Measurements from ENCODE around the gene CCDC85A. TPM values are rescaled to one million over a fixed set of nuclear protein-coding genes. Genes with fewer than 3 reads are reported as not detected.

CCDC85A gene
- total and polyA plus RNA-seq, 9 donors = 0.17 to 6.8 (median 0.65) TPM

DNA sequence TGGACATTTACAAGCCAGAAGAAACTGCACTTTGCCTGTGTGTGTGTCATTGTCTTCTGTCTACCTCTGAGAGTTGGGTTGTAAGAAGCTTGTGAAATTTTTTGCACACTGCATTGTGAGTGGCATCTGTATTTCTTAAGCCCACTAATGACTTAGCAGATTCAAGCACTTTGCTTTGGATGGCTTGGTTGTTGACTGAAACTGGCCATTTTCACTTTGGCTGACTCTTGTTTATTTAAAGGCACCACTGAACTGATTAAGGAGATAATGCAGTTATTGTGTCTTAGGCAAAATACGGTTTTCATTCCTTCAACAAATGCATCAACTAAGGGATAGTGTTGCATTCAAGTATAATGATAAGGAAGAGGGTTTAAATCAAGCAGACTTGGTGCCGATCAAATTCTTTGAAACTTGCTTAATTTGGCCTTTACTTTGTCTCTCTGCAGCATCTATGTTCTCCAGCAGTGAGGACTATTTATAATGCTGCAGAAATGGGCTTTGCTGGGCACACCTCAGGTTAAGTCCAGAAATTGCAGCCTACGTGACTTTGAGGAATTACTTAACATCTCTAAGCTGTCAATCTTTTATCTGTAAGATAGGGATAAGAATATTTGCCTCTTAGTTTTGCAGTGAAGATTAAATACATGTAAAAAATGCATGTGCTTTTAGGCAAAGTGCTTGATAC lies 142.0 kb downstream of the CCDC85A start:
- intact Hi-C loops (cut with DNase I) = no loop called here

GRCh38 chr2:56326346-56326741 lies 142.6 kb downstream of the CCDC85A start:
- DNase-seq = no peak

More for the DNA sequence above, 142.0 kb downstream of the CCDC85A start:
- H3K9me3 ChIP-seq = no peaks in the 10 kb centered on the region
- H3K4me3 ChIP-seq = no peak overlapping the region
- H3K36me3 ChIP-seq = no peaks in the 10 kb centered on the region
- H3K4me1 ChIP-seq (ENCODE audit: insufficient read depth) = no peaks in the 10 kb centered on the region
- no peak overlapping the region for H3K27ac ChIP-seq
- no peak for TF ChIP-seq EP300 (IDR thresholded peaks at IDR 0.05)
- no peak for TF ChIP-seq POLR2A (IDR thresholded peaks at IDR 0.05)
- TF ChIP-seq, protein P1, sequence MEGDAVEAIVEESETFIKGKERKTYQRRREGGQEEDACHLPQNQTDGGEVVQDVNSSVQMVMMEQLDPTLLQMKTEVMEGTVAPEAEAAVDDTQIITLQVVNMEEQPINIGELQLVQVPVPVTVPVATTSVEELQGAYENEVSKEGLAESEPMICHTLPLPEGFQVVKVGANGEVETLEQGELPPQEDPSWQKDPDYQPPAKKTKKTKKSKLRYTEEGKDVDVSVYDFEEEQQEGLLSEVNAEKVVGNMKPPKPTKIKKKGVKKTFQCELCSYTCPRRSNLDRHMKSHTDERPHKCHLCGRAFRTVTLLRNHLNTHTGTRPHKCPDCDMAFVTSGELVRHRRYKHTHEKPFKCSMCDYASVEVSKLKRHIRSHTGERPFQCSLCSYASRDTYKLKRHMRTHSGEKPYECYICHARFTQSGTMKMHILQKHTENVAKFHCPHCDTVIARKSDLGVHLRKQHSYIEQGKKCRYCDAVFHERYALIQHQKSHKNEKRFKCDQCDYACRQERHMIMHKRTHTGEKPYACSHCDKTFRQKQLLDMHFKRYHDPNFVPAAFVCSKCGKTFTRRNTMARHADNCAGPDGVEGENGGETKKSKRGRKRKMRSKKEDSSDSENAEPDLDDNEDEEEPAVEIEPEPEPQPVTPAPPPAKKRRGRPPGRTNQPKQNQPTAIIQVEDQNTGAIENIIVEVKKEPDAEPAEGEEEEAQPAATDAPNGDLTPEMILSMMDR (IDR thresholded peaks at IDR 0.05) = no peak
- H3K27me3 ChIP-seq = no peaks in the 10 kb centered on the region
- DNase-seq = no peak
- 55 to 65% (median 57%) methylated on average over 3 of the region's 3 CpGs for WGBS, 3 donors

DNA sequence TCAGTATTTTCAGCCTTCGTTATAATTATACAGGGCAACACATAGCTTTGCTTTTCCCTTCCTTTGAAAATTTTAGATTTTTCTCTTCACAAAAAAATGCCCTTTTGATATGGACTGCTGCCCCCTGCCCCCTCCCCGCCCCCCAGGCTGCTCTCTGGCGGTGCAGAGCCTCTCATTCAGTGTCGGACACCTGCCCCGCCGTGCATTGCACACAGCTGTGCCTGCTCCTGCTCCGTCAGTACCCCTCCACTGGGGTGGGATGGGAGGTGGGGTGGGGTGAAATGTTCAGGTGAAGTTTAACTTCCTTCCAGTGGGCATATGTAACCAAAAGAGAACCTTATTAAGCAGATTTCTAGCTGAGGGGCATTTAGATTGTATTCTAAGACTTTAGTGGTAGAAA lies 148.0 kb downstream of the CCDC85A start:
- DNase-seq = no peak
- TF ChIP-seq EP300 (IDR thresholded peaks at IDR 0.05) (no peak), POLR2A (IDR thresholded peaks at IDR 0.05) (no peak)
- TF ChIP-seq, protein P1 (IDR thresholded peaks at IDR 0.05) = no peak
- H3K9me3 ChIP-seq = no peaks in the 10 kb centered on the region
- no peak overlapping the region for H3K27ac ChIP-seq
- H3K27me3 ChIP-seq = no peaks in the 10 kb centered on the region
- intact Hi-C loops (cut with DNase I) = no loop called here
- no peaks in the 10 kb centered on the region for H3K36me3 ChIP-seq
- no peak overlapping the region for H3K4me3 ChIP-seq
- 66 to 79% (median 79%) methylated on average over 7 of the region's 7 CpGs for WGBS, 3 donors
- no peaks in the 10 kb centered on the region for H3K4me1 ChIP-seq (ENCODE audit: insufficient read depth)

More at GRCh38 chr2:56326346-56326741, 142.6 kb downstream of the CCDC85A start:
- intact Hi-C loops (cut with DNase I) = no loop called here
- TF ChIP-seq EP300 (IDR thresholded peaks at IDR 0.05) (no peak), POLR2A (IDR thresholded peaks at IDR 0.05) (no peak)
- TF ChIP-seq, protein P1 (IDR thresholded peaks at IDR 0.05) = no peak
- H3K4me1 ChIP-seq (ENCODE audit: insufficient read depth) = no peaks in the 10 kb centered on the region
- no peaks in the 10 kb centered on the region for H3K9me3 ChIP-seq
- no peaks in the 10 kb centered on the region for H3K27me3 ChIP-seq
- no peak overlapping the region for H3K4me3 ChIP-seq
- H3K36me3 ChIP-seq = no peaks in the 10 kb centered on the region
- 22 to 34% (median 25%) methylated on average over 1 of the region's 1 CpG for WGBS, 3 donors
- no peak overlapping the region for H3K27ac ChIP-seq

GRCh38 chr2:56333812-56334485 lies 150.2 kb downstream of the CCDC85A start:
- no peak overlapping the region for H3K27ac ChIP-seq
- H3K4me1 ChIP-seq (ENCODE audit: insufficient read depth) = no peaks in the 10 kb centered on the region
- no peaks in the 10 kb centered on the region for H3K36me3 ChIP-seq
- WGBS, 3 donors = 23 to 32% (median 27%) methylated on average over 2 of the region's 2 CpGs
- no peak for DNase-seq
- no peaks in the 10 kb centered on the region for H3K9me3 ChIP-seq
- no peak overlapping the region for H3K4me3 ChIP-seq
- H3K27me3 ChIP-seq = no peaks in the 10 kb centered on the region
- TF ChIP-seq EP300 (IDR thresholded peaks at IDR 0.05) = no peak
- TF ChIP-seq POLR2A (IDR thresholded peaks at IDR 0.05) = no peak
- TF ChIP-seq, protein P1 (IDR thresholded peaks at IDR 0.05) = no peak
- intact Hi-C loops (cut with DNase I) = no loop called here

All from ovary (tissue), 9 donors.